ENCODE measurements around the gene BMPR1A. TPM values are rescaled to one million over a fixed set of nuclear protein-coding genes. Genes with fewer than 3 reads are reported as not detected.
"Not testable (repeated sequence)": the region's sequence is repeated elsewhere in the genome, so short reads cannot be mapped to it uniquely, and the experiment has no call there.

BMPR1A gene
- total and polyA plus RNA-seq, 2 of the 13 experiments (the other 11 are each of a cell fraction or from before 2014, with no cell fraction given) = 17.8 to 44.2 TPM

- TF ChIP-seq, protein P1, sequence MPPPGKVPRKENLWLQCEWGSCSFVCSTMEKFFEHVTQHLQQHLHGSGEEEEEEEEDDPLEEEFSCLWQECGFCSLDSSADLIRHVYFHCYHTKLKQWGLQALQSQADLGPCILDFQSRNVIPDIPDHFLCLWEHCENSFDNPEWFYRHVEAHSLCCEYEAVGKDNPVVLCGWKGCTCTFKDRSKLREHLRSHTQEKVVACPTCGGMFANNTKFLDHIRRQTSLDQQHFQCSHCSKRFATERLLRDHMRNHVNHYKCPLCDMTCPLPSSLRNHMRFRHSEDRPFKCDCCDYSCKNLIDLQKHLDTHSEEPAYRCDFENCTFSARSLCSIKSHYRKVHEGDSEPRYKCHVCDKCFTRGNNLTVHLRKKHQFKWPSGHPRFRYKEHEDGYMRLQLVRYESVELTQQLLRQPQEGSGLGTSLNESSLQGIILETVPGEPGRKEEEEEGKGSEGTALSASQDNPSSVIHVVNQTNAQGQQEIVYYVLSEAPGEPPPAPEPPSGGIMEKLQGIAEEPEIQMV (CRISPR knock-in tag; IDR thresholded peaks at IDR 0.05; ENCODE audit: low read depth) = no peak
- TF ChIP-seq GFI1 (CRISPR knock-in tag; IDR thresholded peaks at IDR 0.05; ENCODE audit: borderline replicate concordance) (no peak), ZNF607 (CRISPR knock-in tag; IDR thresholded peaks at IDR 0.05; ENCODE audit: borderline replicate concordance) (no peak)
Measured at GRCh38 chr10:86976362-86977056, 220.1 kb downstream of the BMPR1A start (continued).

GRCh38 chr10:86978457-86978856, 222.0 kb downstream of the BMPR1A start:
- WGBS (ENCODE audit: low lambda C conversion rate) = 30% methylated on average over 3 of the region's 3 CpGs
- H3K27me3 ChIP-seq (ENCODE audit: control insufficient read depth in 1 of 2, insufficient read depth in 2 of 2, low read length in 2 of 2); H3K4me2 ChIP-seq (ENCODE audit: low read depth, low read length); H3K79me2 ChIP-seq (ENCODE audit: insufficient read depth, low read length); H3K36me3 ChIP-seq (replicated peaks in 1 of 2; ENCODE audit: control insufficient read depth in 1 of 2, insufficient read depth in 2 of 2, low read length in 2 of 2); ATAC-seq; FAIRE-seq; in situ Hi-C loops (cut with HindIII; ENCODE audit: extremely low pct_ligation_motif_present, low pct_unique_long_range_greater_than_20kb); CTCF ChIA-PET (ENCODE audit: low intra/inter-chr PET ratio, low total read pairs); H3K4me1 ChIP-seq (ENCODE audit: insufficient read depth, low read length); H3K9me3 ChIP-seq (ENCODE audit: low read length); H3K4me3 ChIP-seq (replicated peaks in 1 of 3; ENCODE audit: insufficient read depth in 1 of 3, low read depth in 2 of 3, low read length in 3 of 3); BruUV-seq (replicated peaks); intact Hi-C loops (cut with micrococcal nuclease; ENCODE audit: unreplicated experiment); POLR2A ChIA-PET; H3K9ac ChIP-seq (ENCODE audit: insufficient read depth, low read depth, low read length); H2AFZ ChIP-seq (ENCODE audit: low read length); H3K27ac ChIP-seq (ENCODE audit: extremely low read length, insufficient read depth, low read length); DNase-seq (ENCODE audit: low spot score); H4K20me1 ChIP-seq (ENCODE audit: insufficient read depth, low read length): not testable (repeated sequence)

DNA sequence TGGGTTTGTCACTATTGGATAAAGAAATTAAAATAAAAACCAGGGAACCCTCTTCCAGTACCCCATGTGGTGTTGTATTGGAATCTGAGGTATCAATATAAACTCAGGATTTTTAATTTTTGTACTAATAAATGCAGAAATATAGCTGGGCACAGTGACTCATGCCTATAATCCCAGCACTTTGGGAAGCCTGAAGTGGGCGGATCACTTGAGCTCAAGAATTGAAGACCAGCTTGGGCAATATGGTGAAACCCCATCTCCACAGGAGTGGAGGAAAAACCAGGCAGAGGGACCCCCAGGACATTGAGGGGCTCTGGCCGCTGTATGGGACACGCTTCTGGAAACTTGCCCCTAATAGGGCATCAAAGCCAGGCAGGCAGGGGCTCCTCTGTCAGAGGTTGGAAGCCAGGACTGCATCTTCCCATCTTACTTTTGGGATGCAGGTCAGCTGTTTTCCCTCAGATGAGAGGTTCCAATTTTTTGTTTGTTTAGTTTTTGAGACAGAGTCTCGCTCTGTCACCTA, 222.9 kb downstream of the BMPR1A start:
- DNase-seq (ENCODE audit: low spot score) = no peak
- H3K9ac ChIP-seq (ENCODE audit: insufficient read depth, low read depth, low read length) = no peak overlapping the region
- ChIA-PET POLR2A (no interaction called here), CTCF (ENCODE audit: low intra/inter-chr PET ratio, low total read pairs) (no interaction called here)
- no peak for FAIRE-seq
- H3K4me1 ChIP-seq (ENCODE audit: insufficient read depth, low read length) = no peaks in the 10 kb centered on the region
- H3K79me2 ChIP-seq (ENCODE audit: insufficient read depth, low read length) = no peaks in the 10 kb centered on the region
- H3K4me3 ChIP-seq (replicated peaks in 1 of 3; ENCODE audit: insufficient read depth in 1 of 3, low read depth in 2 of 3, low read length in 3 of 3) = no peak overlapping the region
- in situ Hi-C loops (cut with HindIII; ENCODE audit: extremely low pct_ligation_motif_present, low pct_unique_long_range_greater_than_20kb) (no loop called here), intact Hi-C loops (cut with micrococcal nuclease; ENCODE audit: unreplicated experiment) (no loop called here)
- no peaks in the 10 kb centered on the region for H3K9me3 ChIP-seq (ENCODE audit: low read length)
- no peaks in the 10 kb centered on the region for H3K36me3 ChIP-seq (replicated peaks in 1 of 2; ENCODE audit: control insufficient read depth in 1 of 2, insufficient read depth in 2 of 2, low read length in 2 of 2)
- H3K4me2 ChIP-seq (ENCODE audit: low read depth, low read length) = no peak overlapping the region
- no peak for ATAC-seq
- no TSS peak for BruUV-seq (replicated peaks)
- no peaks in the 10 kb centered on the region for H4K20me1 ChIP-seq (ENCODE audit: insufficient read depth, low read length)
- H3K27ac ChIP-seq (ENCODE audit: extremely low read length, insufficient read depth, low read length) = no peak overlapping the region
- TF ChIP-seq DDIT3 (CRISPR knock-in tag; IDR thresholded peaks at IDR 0.05) (no peak), NR2F2 (IDR thresholded peaks at IDR 0.05; ENCODE audit: borderline replicate concordance, low read depth) (no peak), ZBTB8A (CRISPR knock-in tag; IDR thresholded peaks at IDR 0.05; ENCODE audit: borderline replicate concordance, low read depth) (no peak), WIZ (CRISPR knock-in tag; IDR thresholded peaks at IDR 0.05) (no peak), ZSCAN31 (CRISPR knock-in tag; IDR thresholded peaks at IDR 0.05; ENCODE audit: low read depth) (no peak), ETS1 (CRISPR knock-in tag; IDR thresholded peaks at IDR 0.05) (no peak), SNAI1 (CRISPR knock-in tag; IDR thresholded peaks at IDR 0.05; ENCODE audit: borderline replicate concordance) (no peak)
- TF ChIP-seq, protein P2, sequence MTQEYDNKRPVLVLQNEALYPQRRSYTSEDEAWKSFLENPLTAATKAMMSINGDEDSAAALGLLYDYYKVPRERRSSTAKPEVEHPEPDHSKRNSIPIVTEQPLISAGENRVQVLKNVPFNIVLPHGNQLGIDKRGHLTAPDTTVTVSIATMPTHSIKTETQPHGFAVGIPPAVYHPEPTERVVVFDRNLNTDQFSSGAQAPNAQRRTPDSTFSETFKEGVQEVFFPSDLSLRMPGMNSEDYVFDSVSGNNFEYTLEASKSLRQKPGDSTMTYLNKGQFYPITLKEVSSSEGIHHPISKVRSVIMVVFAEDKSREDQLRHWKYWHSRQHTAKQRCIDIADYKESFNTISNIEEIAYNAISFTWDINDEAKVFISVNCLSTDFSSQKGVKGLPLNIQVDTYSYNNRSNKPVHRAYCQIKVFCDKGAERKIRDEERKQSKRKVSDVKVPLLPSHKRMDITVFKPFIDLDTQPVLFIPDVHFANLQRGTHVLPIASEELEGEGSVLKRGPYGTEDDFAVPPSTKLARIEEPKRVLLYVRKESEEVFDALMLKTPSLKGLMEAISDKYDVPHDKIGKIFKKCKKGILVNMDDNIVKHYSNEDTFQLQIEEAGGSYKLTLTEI (CRISPR knock-in tag; conservative IDR thresholded peaks at IDR 0.05) = no peak
- WGBS (ENCODE audit: low lambda C conversion rate) = 49% methylated on average over 2 of the region's 4 CpGs
- H2AFZ ChIP-seq (ENCODE audit: low read length) = no peak overlapping the region
- H3K27me3 ChIP-seq (ENCODE audit: control insufficient read depth in 1 of 2, insufficient read depth in 2 of 2, low read length in 2 of 2) = no peaks in the 10 kb centered on the region; a peak in 1 of 5 replicates

All from HepG2 (cell line).